Neural crest cell (in vitro differentiated cells): ENCODE results near the gene FAF1. TPM values are rescaled to one million over a fixed set of nuclear protein-coding genes. Genes with fewer than 3 reads are reported as not detected.

ENCODE experiments used
- DNase-seq: peaks from one replicate; pipeline ENCODE4 v3.0.0; 2021; ENCODE audit warnings: low read depth, mixed read lengths, low spot score
- H3K27ac Mint-ChIP-seq: one replicate; pipeline ENCODE4 v1.8.0; 2021; ENCODE audit warnings: mild to moderate bottlenecking, mixed read lengths; ENCODE audit not compliant: unreplicated experiment
- H3K27me3 Mint-ChIP-seq: 2 replicates; pipeline ENCODE4 v1.8.0; 2021; ENCODE audit warnings: low read depth, mild to moderate bottlenecking, mixed read lengths
- H3K36me3 Mint-ChIP-seq: 2 replicates; pipeline ENCODE4 v1.8.0; 2021; ENCODE audit warnings: low read depth, mild to moderate bottlenecking, mixed read lengths
- H3K4me1 Mint-ChIP-seq: 2 replicates; pipeline ENCODE4 v1.8.0; 2021; ENCODE audit warnings: mixed read lengths
- H3K4me3 Mint-ChIP-seq: one replicate; pipeline ENCODE4 v1.8.0; 2021; ENCODE audit warnings: mild to moderate bottlenecking, mixed read lengths
- H3K9me3 Mint-ChIP-seq: 2 replicates; pipeline ENCODE4 v1.8.0; 2021; ENCODE audit warnings: mixed read lengths
- total RNA-seq: library from RNA; stranded (reverse); gene quantifications from 2 replicates; pipeline ENCODE4 v1.2.1, GENCODE V29; 2021
- TF ChIP-seq, protein P1 (sequence below): fragments of 200-600 bp; sonication (generic); conservative IDR thresholded peaks from 2 replicates; pipeline ENCODE4 v1.5.0; 2021; ENCODE audit warnings: antibody characterized with exemption, mild to moderate bottlenecking

FAF1 gene
- total RNA-seq, 1 donor from 2014 or later = 73.0 TPM

- H3K4me1 Mint-ChIP-seq = no peaks in the 10 kb centered on the region
- no peak overlapping the region for H3K27ac Mint-ChIP-seq
- H3K4me3 Mint-ChIP-seq = no peak overlapping the region
- H3K9me3 Mint-ChIP-seq = no peaks in the 10 kb centered on the region
- no peaks in the 10 kb centered on the region for H3K36me3 Mint-ChIP-seq
- no peak for DNase-seq
- no peaks in the 10 kb centered on the region for H3K27me3 Mint-ChIP-seq
- TF ChIP-seq, protein P1, sequence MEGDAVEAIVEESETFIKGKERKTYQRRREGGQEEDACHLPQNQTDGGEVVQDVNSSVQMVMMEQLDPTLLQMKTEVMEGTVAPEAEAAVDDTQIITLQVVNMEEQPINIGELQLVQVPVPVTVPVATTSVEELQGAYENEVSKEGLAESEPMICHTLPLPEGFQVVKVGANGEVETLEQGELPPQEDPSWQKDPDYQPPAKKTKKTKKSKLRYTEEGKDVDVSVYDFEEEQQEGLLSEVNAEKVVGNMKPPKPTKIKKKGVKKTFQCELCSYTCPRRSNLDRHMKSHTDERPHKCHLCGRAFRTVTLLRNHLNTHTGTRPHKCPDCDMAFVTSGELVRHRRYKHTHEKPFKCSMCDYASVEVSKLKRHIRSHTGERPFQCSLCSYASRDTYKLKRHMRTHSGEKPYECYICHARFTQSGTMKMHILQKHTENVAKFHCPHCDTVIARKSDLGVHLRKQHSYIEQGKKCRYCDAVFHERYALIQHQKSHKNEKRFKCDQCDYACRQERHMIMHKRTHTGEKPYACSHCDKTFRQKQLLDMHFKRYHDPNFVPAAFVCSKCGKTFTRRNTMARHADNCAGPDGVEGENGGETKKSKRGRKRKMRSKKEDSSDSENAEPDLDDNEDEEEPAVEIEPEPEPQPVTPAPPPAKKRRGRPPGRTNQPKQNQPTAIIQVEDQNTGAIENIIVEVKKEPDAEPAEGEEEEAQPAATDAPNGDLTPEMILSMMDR = no peak
Observed at GRCh38 chr1:50473513-50473912, 486.6 kb downstream of the FAF1 start.

- no peak for DNase-seq
- TF ChIP-seq, protein P1 = no peak
- Mint-ChIP-seq H3K4me1 (no peaks in the 10 kb centered on the region), H3K27ac (no peak overlapping the region), H3K27me3 (no peaks in the 10 kb centered on the region), H3K4me3 (no peak overlapping the region), H3K36me3 (no peaks in the 10 kb centered on the region), H3K9me3 (no peaks in the 10 kb centered on the region)
Observed at GRCh38 chr1:50471967-50472366, 488.1 kb downstream of the FAF1 start.

- TF ChIP-seq, protein P1 = no peak
- DNase-seq = no peak
- Mint-ChIP-seq H3K4me3 (no peak overlapping the region), H3K9me3 (no peaks in the 10 kb centered on the region), H3K4me1 (no peaks in the 10 kb centered on the region), H3K27ac (no peak overlapping the region), H3K36me3 (no peaks in the 10 kb centered on the region), H3K27me3 (no peaks in the 10 kb centered on the region)
Observed at GRCh38 chr1:50462964-50463363, 497.1 kb downstream of the FAF1 start.

DNA sequence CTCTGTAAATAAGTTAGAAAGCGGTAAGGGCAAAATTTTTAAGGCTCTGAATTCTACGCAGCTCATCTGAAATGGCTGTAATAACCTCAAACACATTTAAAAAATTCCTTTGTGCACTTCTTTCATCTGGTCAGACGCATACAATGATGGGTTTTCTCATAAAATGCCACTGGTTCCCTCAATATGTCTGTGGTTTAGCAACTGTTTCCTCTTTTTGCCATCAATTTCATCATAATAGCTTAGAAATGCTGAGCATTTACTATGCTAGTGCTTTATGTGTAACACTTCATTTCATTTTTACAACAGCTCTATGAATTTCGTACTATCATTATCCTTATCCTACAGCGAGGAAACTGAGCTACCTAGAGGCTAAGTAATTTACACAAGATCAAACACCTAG lies 501.6 kb downstream of the FAF1 start:
- H3K4me3 Mint-ChIP-seq = no peak overlapping the region
- H3K4me1 Mint-ChIP-seq = no peaks in the 10 kb centered on the region
- DNase-seq = no peak
- no peaks in the 10 kb centered on the region for H3K9me3 Mint-ChIP-seq
- TF ChIP-seq, protein P1 = no peak
- H3K27ac Mint-ChIP-seq = no peak overlapping the region
- H3K36me3 Mint-ChIP-seq = no peaks in the 10 kb centered on the region
- no peaks in the 10 kb centered on the region for H3K27me3 Mint-ChIP-seq

- H3K27me3 Mint-ChIP-seq = no peaks in the 10 kb centered on the region
- no peak overlapping the region for H3K4me3 Mint-ChIP-seq
- H3K9me3 Mint-ChIP-seq = no peaks in the 10 kb centered on the region
- no peaks in the 10 kb centered on the region for H3K36me3 Mint-ChIP-seq
- TF ChIP-seq, protein P1 = no peak
- DNase-seq = no peak
- no peak overlapping the region for H3K27ac Mint-ChIP-seq
- no peaks in the 10 kb centered on the region for H3K4me1 Mint-ChIP-seq
Observed at GRCh38 chr1:50454911-50455310, 505.2 kb downstream of the FAF1 start.

- H3K9me3 Mint-ChIP-seq = no peaks in the 10 kb centered on the region
Observed at GRCh38 chr1:50453266-50453665, 506.8 kb downstream of the FAF1 start.

More at GRCh38 chr1:50453266-50453665, 506.8 kb downstream of the FAF1 start:
- no peak overlapping the region for H3K4me3 Mint-ChIP-seq
- H3K4me1 Mint-ChIP-seq = no peaks in the 10 kb centered on the region
- H3K27me3 Mint-ChIP-seq = no peaks in the 10 kb centered on the region
- H3K36me3 Mint-ChIP-seq = no peaks in the 10 kb centered on the region
- TF ChIP-seq, protein P1 = no peak
- no peak overlapping the region for H3K27ac Mint-ChIP-seq
- DNase-seq = no peak
